Measurements from ENCODE around the gene HBP1.
"Not testable (repeated sequence)": the region's sequence is repeated elsewhere in the genome, so short reads cannot be mapped to it uniquely, and the experiment has no call there.

- TF ChIP-seq POLR2AphosphoS5, POLR2A (IDR thresholded peaks at IDR 0.05; ENCODE audit: low read depth, low read length): not testable (repeated sequence)
These were observed 78.0 kb downstream of the HBP1 start for GRCh38 chr7:107246836-107247235.

Data from GM12892 (cell line).